ENCODE measurements around the gene ERMN.
"Not testable (repeated sequence)": the region's sequence is repeated elsewhere in the genome, so short reads cannot be mapped to it uniquely, and the experiment has no call there.

The ERMN gene

DNA sequence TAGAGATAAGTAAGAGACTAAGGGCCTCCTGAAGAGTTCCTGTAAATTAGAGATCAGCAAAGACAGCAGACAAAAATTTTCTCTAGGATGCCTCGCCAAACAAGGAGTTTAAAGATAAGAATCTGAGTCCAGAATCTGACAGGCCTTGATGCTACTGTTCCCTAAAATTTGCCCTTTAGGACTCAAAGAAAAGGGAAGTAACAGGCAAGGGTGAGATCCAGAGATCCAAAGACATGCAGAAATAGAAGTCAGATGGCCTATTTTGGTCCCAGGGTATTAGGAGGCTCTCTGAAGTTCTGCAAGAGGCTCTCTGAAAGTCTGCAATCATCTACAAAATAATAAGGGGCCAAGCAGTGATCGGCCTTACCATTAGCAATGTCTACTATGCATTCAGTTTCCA lies 35.1 kb downstream of the ERMN start:
- Histone ChIP-seq H3K4me1 (ENCODE audit: control insufficient read depth, insufficient read depth, low read length) (no peaks in the 10 kb centered on the region), H3K4me2 (ENCODE audit: low read length) (no peak overlapping the region), H3K4me3 (ENCODE audit: low read length) (no peak overlapping the region), H3K27me3 (ENCODE audit: control insufficient read depth, insufficient read depth, low read length) (no peaks in the 10 kb centered on the region), H3K9ac (ENCODE audit: low read depth, low read length) (no peak overlapping the region), H3K36me3 (ENCODE audit: insufficient read depth, low read length) (no peaks in the 10 kb centered on the region), H3K9me3 (replicated peaks; ENCODE audit: low read length) (no peaks in the 10 kb centered on the region)

DNA sequence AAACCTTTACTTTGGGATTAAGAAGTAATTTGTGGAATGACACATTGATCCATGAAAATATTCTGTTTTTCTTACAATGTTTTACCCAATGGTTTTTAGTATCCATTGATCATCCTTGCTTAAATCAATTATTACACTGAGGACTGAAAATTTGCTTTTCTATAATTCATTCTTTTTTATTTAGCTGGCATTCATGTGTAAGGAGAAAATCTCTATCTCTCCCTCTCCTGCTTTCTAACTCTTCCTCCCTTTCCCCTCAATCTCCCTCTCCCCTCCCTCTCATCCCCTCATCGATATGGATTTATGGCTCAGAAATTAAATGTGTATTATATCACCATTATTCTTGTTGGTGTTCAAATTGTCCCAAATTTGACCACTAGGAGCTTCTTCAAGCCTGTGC lies 38.5 kb downstream of the ERMN start:
- no peak overlapping the region for H3K4me2 ChIP-seq (ENCODE audit: low read length)
- no peaks in the 10 kb centered on the region for H3K4me1 ChIP-seq (ENCODE audit: control insufficient read depth, insufficient read depth, low read length)
- no peaks in the 10 kb centered on the region for H3K9me3 ChIP-seq (replicated peaks; ENCODE audit: low read length)
- H3K9ac ChIP-seq (ENCODE audit: low read depth, low read length), result no peak overlapping the region
- no peak overlapping the region for H3K4me3 ChIP-seq (ENCODE audit: low read length)
- H3K27me3 ChIP-seq (ENCODE audit: control insufficient read depth, insufficient read depth, low read length), result no peaks in the 10 kb centered on the region
- H3K36me3 ChIP-seq (ENCODE audit: insufficient read depth, low read length), result no peaks in the 10 kb centered on the region

DNA sequence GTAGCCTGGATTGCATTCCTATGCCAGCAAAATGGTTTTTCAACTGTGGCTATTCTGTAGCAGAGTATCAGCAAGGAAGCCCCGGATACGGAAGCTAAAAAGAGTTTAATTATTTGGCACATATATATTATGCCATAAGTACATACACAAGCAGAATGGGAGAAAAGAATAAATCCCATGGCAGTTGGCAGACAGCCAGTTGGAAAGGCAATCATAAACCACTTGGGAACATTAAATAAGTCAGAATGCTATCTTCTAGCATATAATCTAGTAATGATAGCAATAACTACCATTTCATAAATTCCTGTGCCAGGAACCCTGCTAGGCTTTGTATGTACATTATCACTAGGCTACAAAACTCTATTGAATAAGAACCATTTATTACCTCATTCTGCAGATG lies 42.2 kb downstream of the ERMN start:
- Histone ChIP-seq H3K9me3 (replicated peaks; ENCODE audit: low read length) (no peaks in the 10 kb centered on the region), H3K4me2 (ENCODE audit: low read length) (no peak overlapping the region), H3K36me3 (ENCODE audit: insufficient read depth, low read length) (no peaks in the 10 kb centered on the region), H3K4me3 (ENCODE audit: low read length) (no peak overlapping the region), H3K4me1 (ENCODE audit: control insufficient read depth, insufficient read depth, low read length) (no peaks in the 10 kb centered on the region), H3K27me3 (ENCODE audit: control insufficient read depth, insufficient read depth, low read length) (no peaks in the 10 kb centered on the region), H3K9ac (ENCODE audit: low read depth, low read length) (no peak overlapping the region)

DNA sequence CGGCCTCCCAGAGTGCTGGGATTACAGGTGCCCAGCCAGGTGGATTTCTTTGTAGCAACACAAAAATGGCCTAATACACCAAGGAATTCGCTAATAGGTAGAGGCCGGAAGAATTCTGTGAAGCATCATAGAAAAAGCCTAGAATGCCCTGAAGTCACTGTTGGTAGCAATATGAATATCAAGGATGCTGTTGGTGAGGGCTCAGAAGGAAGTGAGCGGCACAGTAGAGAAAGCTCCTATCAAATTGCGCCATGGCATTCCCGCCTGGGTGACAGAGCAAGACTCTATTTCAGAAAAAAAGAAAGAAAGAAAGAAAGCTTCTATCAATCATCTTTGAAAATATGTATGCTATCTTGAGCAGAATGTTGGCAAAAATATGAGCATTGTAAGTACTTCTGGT lies 44.3 kb downstream of the ERMN start:
- Histone ChIP-seq H3K9ac (ENCODE audit: low read depth, low read length) (no peak overlapping the region), H3K9me3 (replicated peaks; ENCODE audit: low read length) (no peaks in the 10 kb centered on the region), H3K4me3 (ENCODE audit: low read length) (no peak overlapping the region), H3K36me3 (ENCODE audit: insufficient read depth, low read length) (no peaks in the 10 kb centered on the region), H3K27me3 (ENCODE audit: control insufficient read depth, insufficient read depth, low read length) (no peaks in the 10 kb centered on the region), H3K4me2 (ENCODE audit: low read length) (no peak overlapping the region), H3K4me1 (ENCODE audit: control insufficient read depth, insufficient read depth, low read length) (no peaks in the 10 kb centered on the region)

DNA sequence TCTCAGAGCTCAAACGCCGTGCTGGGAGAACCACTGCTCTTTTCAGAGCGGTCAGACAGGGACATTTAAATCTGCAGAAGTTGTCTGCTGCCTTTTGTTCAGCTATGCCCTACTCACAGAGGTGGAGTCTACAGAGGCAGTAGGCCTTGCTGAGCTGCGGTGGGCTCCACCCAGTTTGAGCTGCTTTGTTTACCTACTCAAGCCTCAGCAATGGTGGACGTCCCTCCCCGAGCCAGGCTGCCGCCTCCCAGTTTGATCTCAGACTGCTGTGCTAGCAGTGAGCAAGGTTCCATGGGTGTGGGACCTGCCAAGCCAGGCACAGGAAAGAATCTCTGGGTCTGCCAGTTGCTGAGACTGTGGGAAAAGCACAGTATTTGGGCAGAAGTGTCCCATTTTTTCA lies 46.3 kb downstream of the ERMN start:
- H3K4me2 ChIP-seq (ENCODE audit: low read length); H3K4me1 ChIP-seq (ENCODE audit: control insufficient read depth, insufficient read depth, low read length); H3K27me3 ChIP-seq (ENCODE audit: control insufficient read depth, insufficient read depth, low read length); H3K9ac ChIP-seq (ENCODE audit: low read depth, low read length); H3K9me3 ChIP-seq (replicated peaks; ENCODE audit: low read length); H3K4me3 ChIP-seq (ENCODE audit: low read length); H3K36me3 ChIP-seq (ENCODE audit: insufficient read depth, low read length): not testable (repeated sequence)

DNA sequence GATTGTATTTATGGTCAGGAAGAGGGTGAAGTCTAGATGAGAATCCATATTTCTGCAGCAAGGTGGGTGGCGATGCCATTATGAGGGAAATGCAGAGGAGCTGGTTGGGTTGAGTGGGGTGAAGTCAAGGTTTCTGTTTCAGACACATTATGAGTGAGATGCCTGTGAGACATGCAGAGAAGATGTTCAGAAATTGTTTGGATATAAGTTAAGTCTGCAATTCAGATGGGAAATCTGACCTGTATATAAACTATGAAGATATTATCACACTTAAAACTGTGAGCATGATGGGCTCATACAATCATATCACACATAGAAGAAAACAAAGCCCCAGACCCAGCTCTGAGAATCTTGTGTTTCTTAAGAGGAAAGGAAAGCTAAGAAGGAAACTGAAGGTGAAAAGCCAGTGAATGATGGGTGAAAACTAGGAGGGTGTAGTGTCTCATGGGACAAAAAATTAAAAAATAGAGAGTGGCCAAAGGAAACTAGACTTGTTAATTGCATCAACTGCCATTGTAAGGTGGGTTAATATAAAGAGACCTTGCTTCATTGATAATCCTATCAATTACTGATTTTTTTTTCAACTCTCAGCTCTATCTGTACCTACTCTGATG lies 53.9 kb downstream of the ERMN start:
- no peaks in the 10 kb centered on the region for H3K27me3 ChIP-seq (ENCODE audit: control insufficient read depth, insufficient read depth, low read length)
- H3K4me1 ChIP-seq (ENCODE audit: control insufficient read depth, insufficient read depth, low read length), result no peaks in the 10 kb centered on the region
- H3K9me3 ChIP-seq (replicated peaks; ENCODE audit: low read length), result no peaks in the 10 kb centered on the region
- H3K36me3 ChIP-seq (ENCODE audit: insufficient read depth, low read length), result no peaks in the 10 kb centered on the region
- no peak overlapping the region for H3K4me2 ChIP-seq (ENCODE audit: low read length)
- H3K9ac ChIP-seq (ENCODE audit: low read depth, low read length), result no peak overlapping the region
- no peak overlapping the region for H3K4me3 ChIP-seq (ENCODE audit: low read length)

DNA sequence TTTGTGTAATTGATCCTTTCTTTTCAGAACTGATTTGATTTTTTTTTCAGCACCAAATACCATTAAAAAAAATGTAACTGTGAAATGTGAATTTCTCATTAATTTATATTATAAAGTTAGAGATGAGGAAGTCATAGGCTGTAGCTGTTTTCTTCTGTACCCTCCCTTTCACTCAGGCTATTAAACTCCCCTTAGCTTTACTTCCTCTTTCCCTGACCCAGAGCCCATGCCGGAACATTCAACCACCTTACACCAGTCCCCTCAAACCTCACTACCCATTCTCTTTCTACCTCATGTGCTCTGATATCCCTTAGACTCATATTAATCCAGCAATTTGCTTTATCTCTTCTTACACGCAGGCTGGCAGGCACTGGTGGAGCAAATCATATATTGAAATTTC lies 55.7 kb downstream of the ERMN start:
- no peak overlapping the region for H3K4me3 ChIP-seq (ENCODE audit: low read length)
- H3K4me2 ChIP-seq (ENCODE audit: low read length), result no peak overlapping the region
- no peak overlapping the region for H3K9ac ChIP-seq (ENCODE audit: low read depth, low read length)
- H3K4me1 ChIP-seq (ENCODE audit: control insufficient read depth, insufficient read depth, low read length), result no peaks in the 10 kb centered on the region
- no peaks in the 10 kb centered on the region for H3K36me3 ChIP-seq (ENCODE audit: insufficient read depth, low read length)
- H3K9me3 ChIP-seq (replicated peaks; ENCODE audit: low read length), result no peaks in the 10 kb centered on the region
- H3K27me3 ChIP-seq (ENCODE audit: control insufficient read depth, insufficient read depth, low read length), result no peaks in the 10 kb centered on the region

DNA sequence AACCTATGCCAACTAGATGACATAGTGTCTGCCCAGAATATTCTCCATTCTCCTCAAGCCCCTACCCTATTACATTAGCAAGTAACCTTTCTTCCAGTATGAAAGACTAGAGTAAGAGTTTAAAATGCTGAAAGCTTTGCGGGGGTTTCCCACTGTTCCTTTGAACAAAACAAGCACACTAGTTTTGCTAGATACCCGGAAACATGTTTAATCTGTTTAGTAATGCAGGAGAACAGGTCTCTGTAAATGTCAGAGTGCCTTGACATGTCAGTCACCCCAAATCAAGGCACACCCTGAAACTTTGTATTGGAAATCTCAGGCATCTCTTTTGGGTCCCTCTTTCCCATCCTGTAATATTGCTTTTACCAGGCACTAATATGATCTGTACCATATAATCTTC lies 56.6 kb downstream of the ERMN start:
- Histone ChIP-seq H3K36me3 (ENCODE audit: insufficient read depth, low read length) (no peaks in the 10 kb centered on the region), H3K27me3 (ENCODE audit: control insufficient read depth, insufficient read depth, low read length) (no peaks in the 10 kb centered on the region), H3K4me3 (ENCODE audit: low read length) (no peak overlapping the region), H3K4me2 (ENCODE audit: low read length) (no peak overlapping the region), H3K9me3 (replicated peaks; ENCODE audit: low read length) (no peaks in the 10 kb centered on the region), H3K4me1 (ENCODE audit: control insufficient read depth, insufficient read depth, low read length) (peaks cover 6% of the 10 kb centered on the region), H3K9ac (ENCODE audit: low read depth, low read length) (no peak overlapping the region)

Measured in skeletal muscle satellite cell (primary cell).